GM04503 (cell line): ENCODE results near the gene EDA.

ENCODE experiments used
- DNase-seq: peaks from one replicate; pipeline ENCODE4 v3.0.0-alpha.2; 2012; ENCODE audit warnings: low read depth

EDA gene

GRCh38 chrX:70026851-70027200 is 410.9 kb downstream of the EDA start:
- DNase-seq = no peak

GRCh38 chrX:70029863-70030262 is 413.9 kb downstream of the EDA start:
- no peak for DNase-seq

GRCh38 chrX:70030301-70030767 is 414.4 kb downstream of the EDA start:
- peak; percentile 12 for DNase-seq

- DNase-seq = no peak
Observed at GRCh38 chrX:70032792-70033191, 416.9 kb downstream of the EDA start.

- DNase-seq = no peak
Observed at GRCh38 chrX:70033348-70034051, 417.6 kb downstream of the EDA start.

- DNase-seq = no peak
Observed at GRCh38 chrX:70034646-70035045, 418.7 kb downstream of the EDA start.

- no peak for DNase-seq
Observed at GRCh38 chrX:70038515-70038914, 422.6 kb downstream of the EDA start.

- DNase-seq = no peak
Observed at GRCh38 chrX:70038951-70039350, 423.0 kb downstream of the EDA start.

- no peak for DNase-seq
Observed at GRCh38 chrX:70039758-70040157, 423.8 kb downstream of the EDA start.

GRCh38 chrX:70041993-70042392 is 426.1 kb downstream of the EDA start:
- DNase-seq = no peak

GRCh38 chrX:70042399-70043371 is 426.8 kb downstream of the EDA start:
- DNase-seq = no peak

GRCh38 chrX:70043685-70044084 is 427.8 kb downstream of the EDA start:
- DNase-seq = no peak

GRCh38 chrX:70044541-70045245 is 428.8 kb downstream of the EDA start:
- DNase-seq = no peak

- DNase-seq = no peak
Observed at GRCh38 chrX:70046978-70047377, 431.1 kb downstream of the EDA start.

GRCh38 chrX:70049406-70049805 is 433.5 kb downstream of the EDA start:
- no peak for DNase-seq

- DNase-seq = no peak
Observed at GRCh38 chrX:70049925-70050324, 434.0 kb downstream of the EDA start, which contains the start of gene AWAT2. AWAT2 (minus strand) TSS chrX:70049938; CDS start chrX:70049932, 6 bp downstream.

- DNase-seq = no peak
Observed at GRCh38 chrX:70052895-70053615, 437.1 kb downstream of the EDA start.

- DNase-seq = no peak
Observed at GRCh38 chrX:70054391-70054790, 438.5 kb downstream of the EDA start.

- no peak for DNase-seq
Observed at GRCh38 chrX:70062076-70062475, 446.2 kb downstream of the EDA start, which contains the start of gene OTUD6A. OTUD6A (plus strand) TSS chrX:70062457; CDS start chrX:70062525, 68 bp downstream.

GRCh38 chrX:70062961-70063550 is 447.1 kb downstream of the EDA start:
- DNase-seq = no peak

- DNase-seq = no peak
Observed at GRCh38 chrX:70066646-70067045, 450.7 kb downstream of the EDA start.
